ENCODE results near the gene ALAS1. TPM values are rescaled to one million over a fixed set of nuclear protein-coding genes. Genes with fewer than 3 reads are reported as not detected.

The ALAS1 gene
- total RNA-seq, 1 experiment from 2014 or later: 80.2 TPM

DNA sequence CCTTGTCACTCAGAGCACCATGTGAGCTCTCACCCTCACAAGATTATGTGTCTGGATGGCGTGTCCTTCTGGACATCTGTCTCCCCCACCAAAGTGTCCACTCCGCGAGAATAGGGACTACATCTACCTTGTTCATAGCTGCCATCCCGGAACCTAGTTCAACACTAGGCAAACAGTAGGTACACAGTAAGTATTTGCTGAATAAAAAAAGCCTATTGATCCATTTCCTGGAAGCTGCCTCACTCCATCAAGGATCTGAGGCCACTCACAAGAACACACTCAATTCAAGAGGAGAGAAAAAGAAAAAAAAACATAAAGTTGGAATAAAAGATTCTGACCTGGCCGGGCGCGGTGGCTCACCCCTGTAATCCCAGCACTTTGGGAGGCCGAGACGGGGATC is 11.2 kb upstream of the ALAS1 start:
- BruUV-seq (replicated peaks): no TSS peak
- H3K4me3 Mint-ChIP-seq (ENCODE audit: low read depth, unreplicated experiment): no peak overlapping the region
- no peaks in the 10 kb centered on the region for H3K27me3 Mint-ChIP-seq (ENCODE audit: unreplicated experiment)
- H3K9me3 Mint-ChIP-seq (ENCODE audit: low read depth, unreplicated experiment): no peaks in the 10 kb centered on the region
- H3K36me3 Mint-ChIP-seq (ENCODE audit: insufficient read depth, unreplicated experiment): no peaks in the 10 kb centered on the region
- peaks cover 13% of the 10 kb centered on the region for H3K4me1 Mint-ChIP-seq (ENCODE audit: low read depth, unreplicated experiment)
- H3K27ac Mint-ChIP-seq (ENCODE audit: unreplicated experiment): no peak overlapping the region
- TF ChIP-seq, protein P1, sequence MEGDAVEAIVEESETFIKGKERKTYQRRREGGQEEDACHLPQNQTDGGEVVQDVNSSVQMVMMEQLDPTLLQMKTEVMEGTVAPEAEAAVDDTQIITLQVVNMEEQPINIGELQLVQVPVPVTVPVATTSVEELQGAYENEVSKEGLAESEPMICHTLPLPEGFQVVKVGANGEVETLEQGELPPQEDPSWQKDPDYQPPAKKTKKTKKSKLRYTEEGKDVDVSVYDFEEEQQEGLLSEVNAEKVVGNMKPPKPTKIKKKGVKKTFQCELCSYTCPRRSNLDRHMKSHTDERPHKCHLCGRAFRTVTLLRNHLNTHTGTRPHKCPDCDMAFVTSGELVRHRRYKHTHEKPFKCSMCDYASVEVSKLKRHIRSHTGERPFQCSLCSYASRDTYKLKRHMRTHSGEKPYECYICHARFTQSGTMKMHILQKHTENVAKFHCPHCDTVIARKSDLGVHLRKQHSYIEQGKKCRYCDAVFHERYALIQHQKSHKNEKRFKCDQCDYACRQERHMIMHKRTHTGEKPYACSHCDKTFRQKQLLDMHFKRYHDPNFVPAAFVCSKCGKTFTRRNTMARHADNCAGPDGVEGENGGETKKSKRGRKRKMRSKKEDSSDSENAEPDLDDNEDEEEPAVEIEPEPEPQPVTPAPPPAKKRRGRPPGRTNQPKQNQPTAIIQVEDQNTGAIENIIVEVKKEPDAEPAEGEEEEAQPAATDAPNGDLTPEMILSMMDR (IDR thresholded peaks at IDR 0.05; ENCODE audit: unreplicated experiment): no peak
- CTCF ChIA-PET: interaction anchor here (1.0 to 1.4 kb wide), 2 partner anchors 9 to 10 kb away, joined by 3 read pairs; no protein-coding TSS in a partner anchor
- intact Hi-C loops (cut with micrococcal nuclease; ENCODE audit: unreplicated experiment): no loop called here
- DNase-seq: no peak

DNA sequence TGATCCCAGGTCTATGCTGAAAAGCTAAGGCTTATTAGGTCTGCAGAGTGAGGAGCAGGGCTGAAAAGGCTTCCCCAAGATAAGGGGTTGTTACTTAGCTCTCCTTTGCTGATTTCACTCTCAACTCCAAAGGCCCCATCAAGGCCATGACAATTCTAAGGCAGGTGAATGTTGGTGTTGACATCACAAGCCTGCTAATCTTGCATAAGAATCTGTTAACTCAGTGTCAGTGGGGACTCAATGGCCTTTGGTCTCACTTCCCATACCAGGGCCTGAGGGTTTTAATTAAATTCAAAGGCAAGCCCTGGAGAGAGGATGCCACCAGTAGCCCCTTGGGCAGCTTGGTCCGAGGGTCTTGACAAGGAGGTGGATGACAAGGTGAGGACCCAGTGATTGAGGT is 9.4 kb upstream of the ALAS1 start:
- BruUV-seq (replicated peaks): no TSS peak
- TF ChIP-seq, protein P1 (IDR thresholded peaks at IDR 0.05; ENCODE audit: unreplicated experiment): no peak
- Mint-ChIP-seq H3K9me3 (ENCODE audit: low read depth, unreplicated experiment) (no peaks in the 10 kb centered on the region), H3K27me3 (ENCODE audit: unreplicated experiment) (no peaks in the 10 kb centered on the region), H3K4me3 (ENCODE audit: low read depth, unreplicated experiment) (no peak overlapping the region), H3K36me3 (ENCODE audit: insufficient read depth, unreplicated experiment) (no peaks in the 10 kb centered on the region), H3K27ac (ENCODE audit: unreplicated experiment) (no peak overlapping the region), H3K4me1 (ENCODE audit: low read depth, unreplicated experiment) (peaks cover 13% of the 10 kb centered on the region)
- intact Hi-C loops (cut with micrococcal nuclease; ENCODE audit: unreplicated experiment): no loop called here
- CTCF ChIA-PET: no interaction called here
- DNase-seq: no peak

DNA sequence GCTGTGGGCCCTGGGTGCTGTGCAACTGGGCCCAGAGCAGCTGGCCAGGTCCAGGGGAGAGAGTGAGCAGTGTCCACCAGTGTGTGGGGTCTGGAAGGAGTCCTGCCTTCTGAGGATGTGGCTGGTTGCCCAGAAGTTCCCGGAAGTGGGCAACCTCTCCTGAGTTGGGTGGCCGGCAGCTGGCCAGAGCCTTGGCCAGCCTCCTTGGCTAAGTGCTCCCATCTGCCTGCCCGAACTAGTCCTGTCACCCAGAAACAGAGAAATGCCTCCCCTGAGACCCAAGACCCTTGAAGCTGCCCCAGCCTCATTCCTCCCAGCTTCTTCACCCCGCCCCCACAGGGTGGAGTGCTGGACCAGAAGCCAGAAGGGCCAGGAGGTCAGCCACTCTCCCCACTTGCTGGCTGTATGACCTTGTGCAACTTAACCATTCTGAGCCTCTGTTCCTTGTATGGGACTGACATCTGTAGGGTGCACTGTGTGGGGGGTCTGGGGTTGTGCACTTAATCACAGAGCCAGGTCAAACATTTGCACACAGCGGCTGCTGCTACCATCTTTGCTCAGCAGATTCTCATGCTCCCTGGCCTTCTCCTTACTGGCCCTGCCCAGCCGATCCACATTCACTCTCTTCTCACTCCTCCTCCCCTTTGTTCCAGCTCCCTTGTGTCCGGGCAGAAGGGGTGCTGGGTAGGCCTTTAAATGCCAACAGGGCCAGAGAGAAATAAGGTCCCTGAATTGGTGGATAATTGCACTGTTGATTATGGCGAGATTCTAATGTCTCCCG is 7.5 kb upstream of the ALAS1 start:
- Mint-ChIP-seq H3K36me3 (ENCODE audit: insufficient read depth, unreplicated experiment) (no peaks in the 10 kb centered on the region), H3K4me3 (ENCODE audit: low read depth, unreplicated experiment) (no peak overlapping the region), H3K9me3 (ENCODE audit: low read depth, unreplicated experiment) (no peaks in the 10 kb centered on the region), H3K27me3 (ENCODE audit: unreplicated experiment) (no peaks in the 10 kb centered on the region), H3K4me1 (ENCODE audit: low read depth, unreplicated experiment) (peaks cover 13% of the 10 kb centered on the region), H3K27ac (ENCODE audit: unreplicated experiment) (no peak overlapping the region)
- no TSS peak for BruUV-seq (replicated peaks)
- no peak for DNase-seq
- TF ChIP-seq, protein P1 (IDR thresholded peaks at IDR 0.05; ENCODE audit: unreplicated experiment): no peak
- intact Hi-C loops (cut with micrococcal nuclease; ENCODE audit: unreplicated experiment): no loop called here
- CTCF ChIA-PET: interaction anchor here (0.9 kb wide), 1 partner anchor 23 kb away, joined by 3 read pairs; no protein-coding TSS in a partner anchor

DNA sequence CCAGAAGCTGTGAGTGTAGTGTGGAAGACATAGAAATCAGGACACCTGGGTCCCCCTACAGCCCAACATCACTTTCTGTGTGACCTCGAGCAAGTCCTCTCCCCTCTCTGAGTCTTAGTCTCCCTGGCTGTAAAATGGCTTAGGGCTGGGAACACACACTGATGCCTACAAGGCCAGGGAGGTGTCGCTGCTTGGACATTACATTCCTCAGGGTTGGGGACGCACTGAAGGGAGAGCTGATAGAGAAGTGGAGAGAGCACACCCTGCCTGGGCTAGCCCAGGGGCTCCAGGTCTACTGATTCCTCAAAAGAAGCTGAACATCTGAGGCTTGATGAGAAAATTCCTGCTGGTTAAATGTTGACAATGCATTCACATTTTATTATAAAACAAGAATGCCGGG is 6.3 kb upstream of the ALAS1 start:
- TF ChIP-seq, protein P1 (IDR thresholded peaks at IDR 0.05; ENCODE audit: unreplicated experiment): no peak
- Mint-ChIP-seq H3K27ac (ENCODE audit: unreplicated experiment) (no peak overlapping the region), H3K9me3 (ENCODE audit: low read depth, unreplicated experiment) (no peaks in the 10 kb centered on the region), H3K27me3 (ENCODE audit: unreplicated experiment) (no peaks in the 10 kb centered on the region), H3K36me3 (ENCODE audit: insufficient read depth, unreplicated experiment) (peaks cover under 1% of the 10 kb centered on the region), H3K4me3 (ENCODE audit: low read depth, unreplicated experiment) (no peak overlapping the region), H3K4me1 (ENCODE audit: low read depth, unreplicated experiment) (peaks cover 25% of the 10 kb centered on the region)
- DNase-seq: no peak
- BruUV-seq (replicated peaks): no TSS peak
- CTCF ChIA-PET: no interaction called here
- intact Hi-C loops (cut with micrococcal nuclease; ENCODE audit: unreplicated experiment): no loop called here
